Measurements from ENCODE around the gene FHOD3.

Gene FHOD3

GRCh38 chr18:36411745-36412168 lies 114.2 kb downstream of the FHOD3 start:
- no peak for DNase-seq (ENCODE audit: low spot score)

GRCh38 chr18:36412778-36413177 lies 115.3 kb downstream of the FHOD3 start:
- no peak for DNase-seq (ENCODE audit: low spot score)

- no peak for DNase-seq (ENCODE audit: low spot score)
Measured at GRCh38 chr18:36415171-36415570, 117.7 kb downstream of the FHOD3 start.

DNA sequence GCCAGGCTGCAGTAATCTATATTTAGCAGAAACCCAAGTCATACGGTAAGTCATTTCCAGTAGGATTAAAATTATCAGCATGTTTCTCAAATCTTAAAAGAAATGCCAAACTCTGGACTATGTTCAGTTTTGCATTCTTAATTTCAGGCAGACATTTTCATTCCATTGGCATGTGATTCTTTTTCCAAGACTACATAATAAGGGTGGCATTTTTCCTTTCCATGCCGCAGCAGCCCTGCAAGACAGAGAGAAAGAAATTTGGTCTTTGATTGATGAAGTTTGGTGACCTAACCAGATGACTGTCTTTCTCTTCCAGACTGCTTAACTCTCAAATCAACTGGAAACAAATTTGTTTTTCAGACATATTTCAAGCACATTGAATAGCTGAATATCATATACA lies 118.1 kb downstream of the FHOD3 start:
- no peak for DNase-seq (ENCODE audit: low spot score)

DNA sequence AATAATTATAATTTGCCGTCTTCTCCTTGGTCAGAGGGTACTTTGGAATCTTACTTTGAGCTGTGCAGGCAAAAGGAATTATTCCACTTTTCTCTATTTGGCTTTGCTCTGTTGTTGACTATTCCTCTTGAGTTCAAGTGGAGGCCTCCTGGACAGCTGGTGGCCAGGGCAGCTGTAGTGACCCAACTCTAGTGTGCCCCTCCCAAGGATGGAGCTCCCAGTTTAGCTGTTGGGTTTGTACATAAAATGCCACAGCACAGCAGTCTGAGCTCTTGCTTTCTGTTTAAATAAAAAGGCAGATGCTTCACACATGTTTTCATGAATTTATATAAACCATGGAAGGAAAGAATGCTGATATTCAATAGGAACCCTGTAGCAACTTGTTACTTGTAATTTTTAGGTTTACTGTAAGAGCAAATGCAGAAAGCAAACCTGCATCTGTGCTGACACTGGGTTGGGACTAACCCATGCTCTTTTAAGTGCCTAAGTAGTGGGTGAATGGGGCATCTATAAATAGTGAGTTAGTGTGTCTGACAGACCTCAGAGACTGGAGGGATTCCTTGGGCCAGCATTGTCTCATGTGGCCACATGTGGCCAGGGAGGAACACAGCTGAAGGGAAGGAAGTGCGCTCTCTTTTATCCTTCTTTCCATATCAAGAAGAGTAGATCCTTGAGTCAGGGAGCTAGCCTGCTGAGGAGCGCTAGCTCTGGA lies 121.8 kb downstream of the FHOD3 start:
- no peak for DNase-seq (ENCODE audit: low spot score)

DNA sequence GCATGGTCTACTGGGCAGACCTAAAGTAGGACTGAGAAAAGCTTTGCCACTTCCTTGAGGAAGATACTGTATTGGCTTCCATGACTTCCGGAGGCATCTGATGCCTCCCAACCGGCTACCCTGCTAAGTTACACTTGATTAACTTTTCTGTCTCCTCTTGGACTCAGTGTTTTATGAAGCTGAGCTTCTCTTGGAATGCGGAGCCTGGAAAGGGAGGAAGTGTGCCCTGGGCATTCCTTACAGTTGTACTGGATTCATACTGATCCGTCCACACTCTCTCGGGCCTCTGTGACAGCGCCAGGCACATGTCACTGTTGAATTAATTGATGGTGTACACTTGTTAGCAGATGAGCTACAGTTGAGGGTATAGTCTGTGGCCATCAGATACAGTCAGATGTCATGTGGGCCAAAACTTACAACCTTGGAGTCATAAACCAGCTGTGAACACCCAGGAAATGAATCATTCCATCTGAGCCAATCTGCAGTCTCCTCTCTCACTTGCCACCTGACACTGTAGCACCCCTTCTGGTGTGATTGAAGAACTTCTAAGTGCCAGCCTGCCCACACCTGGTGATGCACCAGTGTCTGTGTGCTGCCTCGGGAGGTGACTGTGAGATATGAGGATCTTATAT lies 122.5 kb downstream of the FHOD3 start:
- no peak for DNase-seq (ENCODE audit: low spot score)

DNA sequence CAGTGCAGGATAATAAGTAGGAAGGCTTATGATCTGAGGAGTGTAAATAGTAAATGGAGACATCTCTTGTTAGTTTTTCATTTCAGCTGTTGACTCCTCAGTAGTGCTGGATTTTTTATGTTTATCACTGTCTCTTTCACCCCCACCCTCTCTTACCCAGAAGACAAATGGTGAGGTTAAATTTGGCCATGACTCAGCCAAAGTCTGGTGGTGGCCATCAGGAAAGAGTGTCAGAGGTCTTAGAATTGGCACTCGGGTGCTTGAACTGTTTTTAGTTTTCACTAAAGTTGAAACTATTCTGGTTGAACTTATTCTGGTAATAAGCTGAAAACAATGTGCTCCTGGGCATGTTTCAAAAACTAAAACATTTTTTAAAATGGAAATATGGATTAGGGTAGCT lies 123.3 kb downstream of the FHOD3 start:
- no peak for DNase-seq (ENCODE audit: low spot score)

DNA sequence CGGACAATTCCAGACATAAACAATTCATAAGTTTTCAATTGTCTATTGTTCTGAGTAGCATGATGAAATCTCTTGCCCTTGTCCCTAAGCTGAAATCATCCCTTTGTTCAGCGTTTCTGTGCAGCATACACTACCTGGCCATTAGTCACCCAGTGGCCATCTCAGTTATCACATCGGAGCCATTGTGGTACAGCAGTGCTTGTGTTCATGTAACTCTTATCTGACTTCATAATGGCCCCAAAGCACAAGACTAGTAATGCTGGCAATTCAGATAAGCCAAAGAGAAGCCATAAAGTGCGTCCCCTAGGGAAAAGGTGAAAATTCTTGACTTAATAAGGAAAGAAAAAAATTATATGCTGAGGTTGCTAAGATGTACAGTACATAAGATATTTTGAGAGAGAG lies 127.2 kb downstream of the FHOD3 start:
- no peak for DNase-seq (ENCODE audit: low spot score)

DNA sequence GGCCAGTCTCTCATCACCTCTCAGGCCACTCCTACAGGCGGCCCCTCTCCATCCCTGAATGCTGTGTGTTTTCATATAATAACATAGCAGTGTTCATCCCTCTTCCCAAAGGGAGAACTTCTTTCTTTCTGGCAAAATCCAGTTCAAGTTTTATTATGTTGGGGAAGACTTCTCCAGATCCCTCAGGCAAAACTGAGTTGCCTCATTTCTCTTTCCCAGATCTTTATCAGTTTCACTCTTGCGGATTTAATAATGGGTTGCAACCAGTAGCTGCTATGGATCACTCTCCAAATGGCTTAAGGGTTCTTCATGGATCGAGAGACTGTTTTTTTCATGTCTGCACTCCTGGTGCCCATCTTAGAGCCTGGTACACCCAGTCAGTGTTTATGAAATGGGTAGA lies 129.9 kb downstream of the FHOD3 start:
- no peak for DNase-seq (ENCODE audit: low spot score)

- no peak for DNase-seq (ENCODE audit: low spot score)
Measured at GRCh38 chr18:36427831-36428230, 130.3 kb downstream of the FHOD3 start.

GRCh38 chr18:36428431-36429029 lies 131.0 kb downstream of the FHOD3 start:
- DNase-seq (ENCODE audit: low spot score): no peak

- no peak for DNase-seq (ENCODE audit: low spot score)
Measured at GRCh38 chr18:36432880-36433555, 135.5 kb downstream of the FHOD3 start.

- no peak for DNase-seq (ENCODE audit: low spot score)
Measured at GRCh38 chr18:36436387-36436786, 138.9 kb downstream of the FHOD3 start.

- DNase-seq (ENCODE audit: low spot score): no peak
Measured at GRCh38 chr18:36440614-36441013, 143.1 kb downstream of the FHOD3 start.

DNA sequence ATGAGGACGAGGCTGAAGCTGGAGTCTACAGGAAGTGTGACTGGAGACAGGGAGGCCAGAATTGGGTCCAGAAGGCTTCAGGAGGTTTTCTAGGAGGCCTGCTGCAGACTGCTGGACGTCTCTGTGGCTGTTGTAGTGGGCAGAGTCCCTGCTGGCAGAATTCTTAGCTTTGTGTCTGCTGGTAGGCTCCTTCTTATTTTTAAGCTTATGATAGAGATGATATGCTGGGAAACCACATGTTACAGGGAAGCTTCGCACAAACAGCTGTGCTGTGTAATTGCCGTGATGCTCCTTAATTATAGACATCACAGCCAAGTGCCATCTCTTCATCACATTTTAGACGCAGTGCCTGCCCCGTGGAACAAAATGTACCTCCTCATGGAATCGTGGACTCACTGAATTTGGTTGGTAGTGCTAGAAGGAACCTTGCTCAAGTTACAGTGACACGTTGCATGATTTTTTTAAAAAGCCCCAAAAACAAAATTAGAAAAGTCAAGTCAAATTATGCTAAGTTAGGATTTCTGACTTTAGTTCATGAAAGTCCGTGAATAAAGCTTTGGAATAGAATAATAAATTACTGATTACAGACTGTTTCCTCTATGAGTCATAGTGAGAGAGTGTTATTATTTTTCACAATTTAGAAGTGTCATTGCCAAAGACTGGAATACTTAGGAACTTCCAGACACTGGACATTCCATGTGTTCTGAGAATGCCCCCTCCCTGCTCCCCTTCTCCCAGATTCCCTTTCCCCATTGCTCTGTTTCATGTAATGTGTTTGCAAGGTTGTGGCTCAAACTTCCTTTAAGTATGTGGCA lies 144.1 kb downstream of the FHOD3 start:
- no peak for DNase-seq (ENCODE audit: low spot score)

DNA sequence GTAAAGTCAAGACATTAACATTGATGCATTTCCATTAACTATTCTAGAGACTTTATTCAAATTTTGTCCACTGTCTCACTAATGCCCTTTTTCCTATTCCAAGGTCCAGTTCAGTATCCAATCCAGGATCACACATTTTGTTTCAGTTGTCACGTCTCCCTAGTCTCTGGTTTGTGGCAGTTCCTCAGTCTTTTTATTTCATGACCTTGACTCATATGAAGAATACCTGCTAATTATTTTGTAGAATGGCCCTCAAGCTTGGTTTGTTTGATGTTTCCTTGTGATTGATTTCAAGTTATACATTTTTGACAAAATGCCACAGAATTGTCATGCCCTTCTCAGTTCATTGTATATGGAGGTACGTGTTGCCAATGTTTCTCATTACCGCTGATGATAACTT lies 145.2 kb downstream of the FHOD3 start:
- no peak for DNase-seq (ENCODE audit: low spot score)

DNA sequence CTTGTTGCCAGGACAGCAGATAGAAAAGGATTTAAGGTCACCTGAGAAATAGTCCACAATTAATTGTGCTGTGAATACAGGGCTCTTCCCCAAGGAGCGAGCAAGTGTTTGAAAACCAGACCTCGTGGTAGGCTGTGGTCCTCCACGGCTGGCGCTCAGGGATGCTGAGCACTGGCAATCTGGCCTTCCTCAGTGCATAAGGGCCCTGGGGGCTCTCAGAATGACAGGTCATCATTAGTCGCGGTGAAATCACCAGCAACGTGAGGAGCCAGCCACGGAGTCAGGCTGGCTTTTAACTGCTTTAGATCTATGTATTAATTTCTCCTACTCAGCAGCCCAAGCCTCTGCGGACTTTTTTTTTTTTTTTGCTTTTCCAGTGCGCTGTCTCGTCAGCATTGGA lies 148.5 kb downstream of the FHOD3 start:
- no peak for DNase-seq (ENCODE audit: low spot score)

GRCh38 chr18:36448384-36449290 lies 151.1 kb downstream of the FHOD3 start:
- DNase-seq (ENCODE audit: low spot score): no peak

DNA sequence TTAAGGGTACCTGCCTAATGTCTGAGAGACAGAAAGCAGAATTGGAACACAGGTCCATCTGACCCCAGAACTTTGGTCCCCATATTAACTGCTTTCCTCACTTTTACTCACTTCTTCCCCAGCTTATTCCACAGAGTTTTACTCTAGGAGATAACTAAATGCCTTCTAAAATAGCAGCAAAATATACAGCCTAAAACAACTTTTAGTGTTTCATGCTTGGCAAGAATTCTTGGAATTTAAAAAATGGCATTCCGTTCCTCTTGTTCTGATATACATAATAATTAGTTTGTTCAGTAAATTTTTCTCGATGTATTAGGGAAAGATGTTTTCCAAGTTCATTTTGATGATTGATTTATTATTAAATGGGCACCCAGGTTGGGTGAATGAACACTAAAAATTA lies 151.9 kb downstream of the FHOD3 start:
- no peak for DNase-seq (ENCODE audit: low spot score)

GRCh38 chr18:36450264-36450663 lies 152.8 kb downstream of the FHOD3 start:
- no peak for DNase-seq (ENCODE audit: low spot score)
